Astrocyte (in vitro differentiated cells and primary cell): ENCODE data around the gene MEN1. TPM values are rescaled to one million over a fixed set of nuclear protein-coding genes. Genes with fewer than 3 reads are reported as not detected.

ENCODE experiments used
- DNase-seq: peaks from one replicate; pipeline ENCODE4 v3.0.0-alpha.2; 2010; ENCODE audit warnings: low read depth
- FAIRE-seq: peaks from 2 replicates; lab custom pipeline; 2011; peaks lifted over from hg19 to GRCh38; lab: Jason Lieb, UNC
- H2AFZ ChIP-seq: 2 replicates; pipeline ENCODE4 v1.6.0; 2012; ENCODE audit warnings: low read depth, low read length, inconsistent platforms
- H3K27ac ChIP-seq: 2 replicates; pipeline ENCODE4 v1.5.1; 2011; ENCODE audit warnings: low read depth, low read length, inconsistent platforms
- H3K27me3 ChIP-seq: 2 replicates; pipeline ENCODE4 v1.6.0; 2011; ENCODE audit warnings: low read length, inconsistent platforms; ENCODE audit not compliant: insufficient read depth
- H3K36me3 ChIP-seq: 2 replicates; pipeline ENCODE4 v1.5.1; 2011; ENCODE audit warnings: low read length, inconsistent platforms; ENCODE audit not compliant: insufficient read depth
- H3K4me1 ChIP-seq: 2 replicates; pipeline ENCODE4 v1.5.1; 2011; ENCODE audit warnings: low read length, inconsistent platforms; ENCODE audit not compliant: insufficient read depth
- H3K4me2 ChIP-seq: 2 replicates; pipeline ENCODE4 v1.6.0; 2012; ENCODE audit warnings: low read length, inconsistent platforms
- H3K4me3 ChIP-seq: 2 replicates; pipeline ENCODE4 v1.5.1; 2011; ENCODE audit warnings: low read depth, mild to moderate bottlenecking, low read length, inconsistent platforms; ENCODE audit not compliant: insufficient read depth
- H3K79me2 ChIP-seq: 2 replicates; pipeline ENCODE4 v1.6.0; 2012; ENCODE audit warnings: mild to moderate bottlenecking, low read length, inconsistent platforms; ENCODE audit not compliant: insufficient read depth
- H3K9ac ChIP-seq: 2 replicates; pipeline ENCODE4 v1.6.0; 2012; ENCODE audit warnings: mild to moderate bottlenecking, low read length, inconsistent platforms
- H3K9me3 ChIP-seq: 2 replicates; pipeline ENCODE4 v1.5.1; 2012; ENCODE audit warnings: low read depth, mild to moderate bottlenecking, low read length, inconsistent platforms; ENCODE audit not compliant: insufficient read depth
- H4K20me1 ChIP-seq: 2 replicates; pipeline ENCODE4 v1.6.0; 2012; ENCODE audit warnings: low read length, inconsistent platforms; ENCODE audit not compliant: insufficient read depth
- H3K27ac Mint-ChIP-seq: one replicate; pipeline ENCODE4 v1.8.0; 2021; ENCODE audit warnings: mild to moderate bottlenecking, mixed read lengths; ENCODE audit not compliant: unreplicated experiment
- H3K27me3 Mint-ChIP-seq: one replicate; pipeline ENCODE4 v1.8.0; 2021; ENCODE audit warnings: low read depth, mixed read lengths; ENCODE audit not compliant: unreplicated experiment
- H3K36me3 Mint-ChIP-seq: one replicate; pipeline ENCODE4 v1.8.0; 2021; ENCODE audit warnings: low read depth, mixed read lengths; ENCODE audit not compliant: unreplicated experiment
- H3K4me1 Mint-ChIP-seq: one replicate; pipeline ENCODE4 v1.8.0; 2021; ENCODE audit warnings: low read depth, mixed read lengths; ENCODE audit not compliant: unreplicated experiment
- H3K4me3 Mint-ChIP-seq: one replicate; pipeline ENCODE4 v1.8.0; 2021; ENCODE audit warnings: mild to moderate bottlenecking, moderate library complexity, mixed read lengths; ENCODE audit not compliant: unreplicated experiment
- H3K9me3 Mint-ChIP-seq: one replicate; pipeline ENCODE4 v1.8.0; 2021; ENCODE audit warnings: mild to moderate bottlenecking, mixed read lengths; ENCODE audit not compliant: unreplicated experiment
- CTCF ChIP-seq: IDR thresholded peaks from 2 replicates; pipeline ENCODE4 v1.5.1; 2011; ENCODE audit warnings: low read depth, mild to moderate bottlenecking, inconsistent platforms, low read length, moderate library complexity; ENCODE audit not compliant: insufficient read depth
- EZH2 ChIP-seq: IDR thresholded peaks from 2 replicates; pipeline ENCODE4 v1.6.1; 2012; ENCODE audit warnings: mild to moderate bottlenecking, low read length, inconsistent platforms; ENCODE audit not compliant: insufficient read depth
- total RNA-seq: library from RNA; stranded (reverse); gene quantifications from 2 replicates; pipeline ENCODE4 v1.2.1, GENCODE V29; 2021

MEN1 gene
- total RNA-seq, 1 donor from 2014 or later: 26.0 TPM

- H2AFZ ChIP-seq: no peak overlapping the region
- H3K27ac ChIP-seq: no peak overlapping the region
- Mint-ChIP-seq H3K27ac (no peak overlapping the region), H3K9me3 (no peaks in the 10 kb centered on the region), H3K4me3 (no peak overlapping the region), H3K36me3 (peaks cover 6% of the 10 kb centered on the region), H3K4me1 (no peaks in the 10 kb centered on the region), H3K27me3 (no peaks in the 10 kb centered on the region)
- DNase-seq: no peak
- H3K4me3 ChIP-seq: no peak overlapping the region
- no peaks in the 10 kb centered on the region for H3K9me3 ChIP-seq
- H3K4me1 ChIP-seq: no peaks in the 10 kb centered on the region
- TF ChIP-seq EZH2: no peak
- no peak for TF ChIP-seq CTCF
- no peak overlapping the region for H3K9ac ChIP-seq
- no peaks in the 10 kb centered on the region for H3K27me3 ChIP-seq
- H4K20me1 ChIP-seq: no peaks in the 10 kb centered on the region
- H3K4me2 ChIP-seq: no peak overlapping the region
- no peak for FAIRE-seq
- no peaks in the 10 kb centered on the region for H3K79me2 ChIP-seq
- no peaks in the 10 kb centered on the region for H3K36me3 ChIP-seq
Measured at GRCh38 chr11:64786308-64786707, 24.0 kb downstream of the MEN1 start.

DNA sequence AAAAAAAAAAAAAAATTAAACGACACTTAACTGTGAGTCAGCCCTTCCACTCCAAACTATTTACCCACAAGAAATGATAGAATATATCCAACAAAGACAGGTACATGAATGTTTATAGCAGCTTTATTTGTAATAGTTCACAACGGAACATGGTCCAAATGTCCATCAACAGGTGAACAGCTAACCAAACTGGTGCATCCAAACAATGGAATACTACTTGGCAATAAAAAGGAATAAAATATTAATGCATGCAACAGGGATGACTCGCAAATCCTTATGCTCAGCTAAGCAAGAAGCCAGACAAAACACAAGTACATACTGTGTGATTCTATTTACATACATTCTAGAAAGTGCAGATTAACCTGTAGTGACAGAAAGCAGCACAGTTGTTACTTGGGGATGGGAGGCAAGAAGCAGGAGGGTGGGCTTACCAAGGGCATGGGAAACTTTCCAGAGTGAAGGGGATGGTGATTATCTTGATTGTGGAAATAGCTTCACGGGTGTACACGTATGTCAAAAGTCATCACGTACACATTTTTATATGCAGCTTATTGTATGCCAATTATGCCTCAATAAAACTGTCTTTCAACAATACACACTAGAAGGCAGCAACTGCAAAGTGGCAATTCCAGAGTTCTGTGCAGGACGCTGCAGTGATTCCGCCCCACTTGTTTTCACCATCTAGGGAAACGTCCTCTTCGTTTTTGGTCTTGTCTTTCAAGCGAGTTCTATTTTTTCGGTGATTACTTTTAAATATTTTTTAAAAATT is 25.4 kb downstream of the MEN1 start:
- Histone ChIP-seq H3K36me3 (no peaks in the 10 kb centered on the region), H3K27ac (no peak overlapping the region), H4K20me1 (no peaks in the 10 kb centered on the region), H3K79me2 (no peaks in the 10 kb centered on the region), H3K27me3 (no peaks in the 10 kb centered on the region), H2AFZ (no peak overlapping the region), H3K4me2 (no peak overlapping the region), H3K4me3 (no peak overlapping the region), H3K9ac (no peak overlapping the region), H3K9me3 (no peaks in the 10 kb centered on the region), H3K4me1 (no peaks in the 10 kb centered on the region)
- Mint-ChIP-seq H3K9me3 (no peaks in the 10 kb centered on the region), H3K27ac (no peak overlapping the region), H3K4me1 (no peaks in the 10 kb centered on the region), H3K4me3 (no peak overlapping the region), H3K36me3 (peaks cover 2% of the 10 kb centered on the region), H3K27me3 (no peaks in the 10 kb centered on the region)
- TF ChIP-seq CTCF (no peak), EZH2 (no peak)
- DNase-seq: no peak
- FAIRE-seq: no peak
